ENCODE results near the gene GLB1L2.

GLB1L2 gene

GRCh38 chr11:134398644-134399292, 67.0 kb downstream of the GLB1L2 start:
- no peak for TF ChIP-seq CTCF (IDR thresholded peaks at IDR 0.05; ENCODE audit: insufficient read depth, low read length, missing control alignments)
- no peak overlapping the region for H3K4me3 ChIP-seq (ENCODE audit: low read depth, low read length)
- ChIA-PET POLR2A (no interaction called here), CTCF (no interaction called here)
- DNase-seq (ENCODE audit: low read depth, low spot score), result no peak

GRCh38 chr11:134399293-134399654, 67.5 kb downstream of the GLB1L2 start:
- H3K4me3 ChIP-seq (ENCODE audit: low read depth, low read length), result no peak overlapping the region
- DNase-seq (ENCODE audit: low read depth, low spot score), result no peak
- CTCF ChIA-PET, result no interaction called here
- no peak for TF ChIP-seq CTCF (IDR thresholded peaks at IDR 0.05; ENCODE audit: insufficient read depth, low read length, missing control alignments)
- POLR2A ChIA-PET, result no interaction called here

- DNase-seq (ENCODE audit: low read depth, low spot score), result no peak
- CTCF ChIA-PET, result no interaction called here
- no peak for TF ChIP-seq CTCF (IDR thresholded peaks at IDR 0.05; ENCODE audit: insufficient read depth, low read length, missing control alignments)
- H3K4me3 ChIP-seq (ENCODE audit: low read depth, low read length), result no peak overlapping the region
- POLR2A ChIA-PET, result no interaction called here
Observed at GRCh38 chr11:134399996-134400395, 68.2 kb downstream of the GLB1L2 start.

GRCh38 chr11:134401825-134402809, 70.3 kb downstream of the GLB1L2 start:
- ChIA-PET POLR2A (no interaction called here), CTCF (no interaction called here)

GRCh38 chr11:134402910-134403309, 71.1 kb downstream of the GLB1L2 start:
- no peak for TF ChIP-seq CTCF (IDR thresholded peaks at IDR 0.05; ENCODE audit: insufficient read depth, low read length, missing control alignments)
- CTCF ChIA-PET, result no interaction called here
- H3K4me3 ChIP-seq (ENCODE audit: low read depth, low read length), result no peak overlapping the region
- no peak for DNase-seq (ENCODE audit: low read depth, low spot score)
- POLR2A ChIA-PET, result no interaction called here

More at GRCh38 chr11:134401825-134402809, 70.3 kb downstream of the GLB1L2 start:
- H3K4me3 ChIP-seq (ENCODE audit: low read depth, low read length), result no peak overlapping the region
- TF ChIP-seq CTCF (IDR thresholded peaks at IDR 0.05; ENCODE audit: insufficient read depth, low read length, missing control alignments), result no peak
- no peak for DNase-seq (ENCODE audit: low read depth, low spot score)

GRCh38 chr11:134404575-134405341, 73.0 kb downstream of the GLB1L2 start:
- ChIA-PET CTCF (no interaction called here), POLR2A (no interaction called here)
- no peak for TF ChIP-seq CTCF (IDR thresholded peaks at IDR 0.05; ENCODE audit: insufficient read depth, low read length, missing control alignments)
- no peak overlapping the region for H3K4me3 ChIP-seq (ENCODE audit: low read depth, low read length)
- DNase-seq (ENCODE audit: low read depth, low spot score), result no peak
